NCI-H128 (cell line): ENCODE data around the gene POMT1.
"Not testable (repeated sequence)": the region's sequence is repeated elsewhere in the genome, so short reads cannot be mapped to it uniquely, and the experiment has no call there.

Experiments
- DNase-seq: peaks from one replicate; lab custom pipeline; 2025; ENCODE audit not compliant: unreplicated experiment; lab: John Stamatoyannopoulos, UW

POMT1 gene, protein sequence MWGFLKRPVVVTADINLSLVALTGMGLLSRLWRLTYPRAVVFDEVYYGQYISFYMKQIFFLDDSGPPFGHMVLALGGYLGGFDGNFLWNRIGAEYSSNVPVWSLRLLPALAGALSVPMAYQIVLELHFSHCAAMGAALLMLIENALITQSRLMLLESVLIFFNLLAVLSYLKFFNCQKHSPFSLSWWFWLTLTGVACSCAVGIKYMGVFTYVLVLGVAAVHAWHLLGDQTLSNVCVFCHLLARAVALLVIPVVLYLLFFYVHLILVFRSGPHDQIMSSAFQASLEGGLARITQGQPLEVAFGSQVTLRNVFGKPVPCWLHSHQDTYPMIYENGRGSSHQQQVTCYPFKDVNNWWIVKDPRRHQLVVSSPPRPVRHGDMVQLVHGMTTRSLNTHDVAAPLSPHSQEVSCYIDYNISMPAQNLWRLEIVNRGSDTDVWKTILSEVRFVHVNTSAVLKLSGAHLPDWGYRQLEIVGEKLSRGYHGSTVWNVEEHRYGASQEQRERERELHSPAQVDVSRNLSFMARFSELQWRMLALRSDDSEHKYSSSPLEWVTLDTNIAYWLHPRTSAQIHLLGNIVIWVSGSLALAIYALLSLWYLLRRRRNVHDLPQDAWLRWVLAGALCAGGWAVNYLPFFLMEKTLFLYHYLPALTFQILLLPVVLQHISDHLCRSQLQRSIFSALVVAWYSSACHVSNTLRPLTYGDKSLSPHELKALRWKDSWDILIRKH

DNA sequence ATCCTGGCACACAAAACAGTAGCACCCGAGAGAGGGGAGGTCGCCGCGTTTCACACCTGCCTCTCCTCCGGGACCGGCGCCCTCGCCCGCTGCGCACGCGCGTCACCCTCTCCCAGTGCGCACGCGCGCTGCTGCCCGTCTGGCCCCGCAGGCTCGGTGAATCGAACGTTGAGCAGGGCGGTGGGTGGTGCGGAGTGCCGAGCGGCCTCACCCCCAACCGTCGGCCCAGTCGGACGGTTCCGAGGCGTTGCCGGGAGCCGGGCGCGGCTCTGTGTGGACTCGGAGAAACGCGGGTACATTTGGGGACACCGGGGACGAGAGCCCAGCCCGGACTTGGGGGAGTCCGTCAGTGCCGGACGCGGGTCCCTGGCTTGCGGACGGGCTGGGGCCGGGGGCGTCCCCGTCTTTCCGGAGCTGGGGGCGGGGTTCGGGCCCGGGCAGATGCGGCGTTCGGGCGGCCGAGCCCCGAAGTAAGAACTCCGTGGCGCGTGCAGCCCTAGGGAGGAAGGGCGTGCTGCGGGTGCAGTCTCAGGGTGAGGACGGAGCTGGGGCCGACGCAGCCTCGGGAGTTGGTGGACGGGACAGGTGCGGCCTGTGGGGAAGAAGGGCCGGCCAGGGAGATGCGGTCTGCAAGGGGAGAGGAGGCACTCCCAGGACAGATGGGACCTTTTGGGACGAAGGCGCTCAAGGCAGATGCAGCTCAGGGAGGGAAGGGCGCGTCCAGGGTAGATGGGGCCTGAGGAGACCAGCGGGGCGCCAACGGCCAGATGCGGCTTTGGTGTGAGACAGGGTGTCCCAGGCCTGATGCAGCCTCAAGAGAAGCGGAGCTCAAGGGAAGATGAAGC lies at the start of gene POMT1:
POMT1 (plus strand) TSS at position 138 of the 845 bp plus-strand sequence. CDS start 1,301 bp downstream, outside the sequence.
- peak; percentile 90 for DNase-seq

DNA sequence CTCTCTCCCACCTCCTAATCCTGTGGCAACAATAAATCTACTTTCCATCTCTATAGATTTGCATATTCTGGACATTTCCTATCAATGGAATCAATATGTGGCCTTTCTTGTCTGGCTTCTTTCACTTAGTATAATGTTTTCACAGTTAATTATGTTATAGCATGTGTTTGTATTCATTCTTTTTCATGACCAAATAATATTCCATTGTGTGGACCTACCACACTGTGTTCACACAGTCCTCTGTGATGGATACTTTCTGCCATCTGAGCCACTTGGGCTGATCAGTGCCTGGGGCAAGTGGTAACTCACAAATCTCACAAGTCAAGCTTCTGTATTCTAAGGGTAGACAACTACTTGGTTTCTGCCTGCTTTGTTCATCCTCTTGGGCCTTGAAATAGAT lies 48.7 kb upstream of the POMT1 start:
- DNase-seq: no peak

DNA sequence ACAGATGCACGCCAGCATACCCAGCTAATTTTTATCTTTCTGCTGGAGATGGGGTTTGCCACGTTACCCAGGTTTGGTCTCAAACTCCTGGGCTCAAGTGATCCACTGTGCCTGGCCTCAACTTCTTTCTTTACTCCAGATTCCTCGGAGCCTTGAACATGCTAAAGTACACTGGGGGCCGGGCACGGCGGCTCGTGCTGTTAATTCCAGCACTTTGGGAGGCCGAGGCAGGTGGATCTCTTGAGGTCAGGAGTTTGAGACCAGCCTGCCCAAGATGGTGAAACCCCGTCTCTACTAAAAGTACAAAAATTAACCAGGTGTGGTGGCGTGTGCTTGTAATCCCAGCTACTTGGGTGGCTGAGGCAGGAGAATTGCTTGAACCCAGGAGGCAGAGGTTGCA lies 47.1 kb upstream of the POMT1 start:
- DNase-seq: not testable (repeated sequence)

DNA sequence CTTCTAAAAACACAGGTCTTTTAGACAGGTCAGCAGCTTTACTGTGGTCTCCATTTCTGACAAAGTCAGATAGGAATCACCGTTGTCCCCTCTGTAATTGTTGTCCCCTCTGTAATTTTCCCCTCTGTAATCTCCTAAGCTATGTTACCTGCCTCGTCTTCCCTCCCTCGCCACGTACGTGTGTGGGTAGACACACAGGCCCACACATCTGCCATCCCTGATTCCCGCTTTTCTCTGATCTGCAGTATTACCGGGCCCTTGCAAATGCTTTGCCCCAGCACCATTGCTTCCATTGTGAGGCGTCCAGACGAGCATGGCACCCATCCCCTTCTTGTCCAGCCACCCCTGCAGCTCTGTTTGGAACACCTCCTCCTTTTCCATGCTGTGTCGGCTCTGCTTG lies 45.0 kb upstream of the POMT1 start:
- DNase-seq: no peak

DNA sequence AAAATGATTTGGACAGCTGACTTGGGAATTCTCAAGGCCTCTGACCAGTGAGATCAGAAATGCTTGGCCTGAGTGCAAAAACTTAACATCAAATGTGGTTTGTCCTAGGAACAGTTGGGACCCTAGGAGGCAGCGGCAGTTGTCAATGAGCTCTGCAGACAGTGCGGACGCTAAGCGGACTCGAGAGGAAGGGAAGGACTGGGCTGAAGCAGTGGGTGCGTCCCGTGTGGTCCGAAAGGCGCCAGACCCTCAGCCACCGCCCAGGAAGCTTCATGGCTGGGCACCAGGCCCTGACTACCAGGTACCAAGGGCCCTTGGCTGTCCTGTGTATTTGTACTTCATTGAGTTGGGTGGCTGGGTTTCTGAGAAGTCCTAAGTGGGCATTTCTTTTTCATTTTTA lies 43.7 kb upstream of the POMT1 start:
- no peak for DNase-seq

DNA sequence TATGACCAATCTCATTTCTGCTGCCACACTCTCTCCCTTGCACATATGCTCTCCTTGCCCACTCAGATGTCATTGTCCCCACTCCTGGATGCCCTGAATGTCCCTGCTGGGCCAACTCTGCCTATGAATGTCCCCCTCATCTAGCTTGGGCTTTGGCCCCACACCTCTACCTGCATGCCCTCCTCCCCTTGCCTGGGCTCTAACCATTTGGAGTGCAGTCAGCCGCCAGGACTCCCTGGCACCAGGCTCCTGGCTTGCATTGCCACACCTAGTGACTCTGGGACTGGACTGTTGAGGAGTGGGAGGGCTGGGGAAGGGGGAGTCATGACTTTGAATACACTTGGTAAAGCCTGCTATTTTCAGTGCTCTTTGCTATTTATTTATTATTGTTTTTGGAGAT lies 41.6 kb upstream of the POMT1 start:
- DNase-seq: no peak

DNA sequence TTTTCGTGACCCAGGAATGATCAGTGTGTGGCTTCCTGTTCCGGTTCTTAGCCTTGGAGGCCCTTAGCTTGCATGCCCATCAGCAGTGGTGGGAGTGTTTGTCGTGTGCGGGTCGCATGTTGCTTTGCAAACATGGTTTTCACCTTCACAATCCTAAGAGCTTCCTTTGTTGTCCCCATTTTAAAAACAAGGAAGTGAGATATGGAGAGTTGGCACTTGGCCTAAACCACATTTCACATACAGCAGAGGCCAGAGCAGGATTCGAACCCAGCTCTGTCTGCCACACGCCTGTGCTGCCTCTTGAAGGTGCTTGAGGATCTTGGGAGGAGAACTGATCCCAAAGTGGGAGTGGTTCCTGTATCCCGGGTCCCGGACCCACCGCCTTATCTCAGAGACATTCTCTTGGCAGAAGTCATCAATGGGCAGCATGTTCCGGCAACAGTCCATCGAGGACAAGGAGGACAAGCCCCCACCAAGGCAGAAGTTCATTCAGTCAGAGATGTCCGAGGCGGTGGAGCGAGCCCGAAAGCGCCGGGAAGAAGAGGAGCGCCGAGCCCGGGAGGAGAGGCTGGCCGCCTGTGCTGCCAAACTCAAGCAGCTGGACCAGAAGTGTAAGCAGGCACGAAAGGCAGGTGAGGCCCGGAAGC lies 38.2 kb upstream of the POMT1 start:
- no peak for DNase-seq

DNA sequence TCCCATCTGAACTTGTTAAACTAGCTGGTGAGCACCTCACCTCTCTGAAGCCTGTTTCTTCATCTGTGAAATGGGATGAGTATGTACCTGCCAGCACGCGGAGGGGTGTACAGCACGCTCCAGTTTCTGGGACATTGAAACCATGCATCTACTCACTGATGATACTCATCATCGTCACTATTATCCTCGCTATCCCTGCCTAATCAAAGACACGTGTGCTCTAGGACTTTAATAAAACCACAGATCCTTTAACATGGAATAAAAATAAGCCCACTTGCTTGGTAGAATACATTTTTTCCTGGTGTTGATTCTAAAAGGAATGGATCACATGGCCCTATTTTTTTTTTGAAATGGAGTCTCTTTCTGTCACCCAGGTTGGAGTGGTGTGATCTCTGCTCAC lies 37.3 kb upstream of the POMT1 start:
- DNase-seq: no peak

DNA sequence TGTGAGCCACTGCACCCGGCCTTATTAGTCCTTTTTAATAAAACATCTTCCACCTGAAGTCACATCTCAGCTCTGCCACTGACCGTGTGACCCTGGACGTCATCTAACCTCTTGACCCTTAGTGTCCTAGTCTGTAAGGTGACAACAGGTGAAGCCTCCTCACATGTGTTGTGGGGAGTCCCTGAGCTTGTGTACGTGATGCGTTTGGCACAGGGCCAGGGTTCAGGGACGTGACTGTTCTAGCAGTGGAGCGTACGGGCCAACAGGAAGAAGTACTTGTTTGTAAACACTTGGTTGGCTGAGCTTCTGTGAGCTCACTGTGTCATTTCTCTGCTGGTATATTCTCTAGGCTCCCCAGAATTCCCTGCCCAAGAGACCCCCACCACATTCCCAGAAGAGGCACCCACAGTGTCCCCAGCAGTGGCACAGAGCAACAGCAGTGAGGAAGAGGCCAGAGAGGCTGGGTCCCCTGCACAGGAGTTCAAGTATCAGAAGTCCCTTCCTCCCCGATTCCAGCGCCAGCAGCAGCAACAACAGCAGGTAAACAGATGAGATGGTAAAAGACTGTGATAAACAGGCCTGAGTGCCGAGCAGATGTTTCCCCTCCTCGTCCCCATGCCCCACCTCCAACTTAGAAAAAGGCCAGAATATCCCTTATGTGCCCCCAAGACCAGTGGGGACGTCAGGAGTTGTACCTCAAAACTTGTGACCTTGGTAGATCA lies 35.3 kb upstream of the POMT1 start:
- no peak for DNase-seq

DNA sequence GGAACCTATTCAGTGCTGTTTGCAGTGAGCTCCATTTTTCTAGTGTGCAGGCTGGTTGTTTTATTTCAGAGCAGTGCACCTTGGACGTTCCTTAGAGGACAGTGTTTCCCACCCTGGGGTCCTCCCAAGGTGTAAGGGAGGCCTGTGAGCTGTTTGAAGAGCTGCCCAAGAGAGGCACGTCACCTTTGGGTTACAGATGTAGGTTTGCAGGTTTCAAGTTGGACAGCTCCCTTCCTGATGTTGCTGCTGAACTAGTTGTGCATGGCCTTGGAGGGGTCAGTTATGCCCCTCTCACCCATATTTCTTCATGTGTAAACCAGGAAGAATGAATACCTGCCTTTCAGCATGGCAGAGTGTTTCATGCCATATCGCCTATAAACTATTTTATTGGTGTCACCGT lies 34.7 kb upstream of the POMT1 start:
- DNase-seq: no peak

DNA sequence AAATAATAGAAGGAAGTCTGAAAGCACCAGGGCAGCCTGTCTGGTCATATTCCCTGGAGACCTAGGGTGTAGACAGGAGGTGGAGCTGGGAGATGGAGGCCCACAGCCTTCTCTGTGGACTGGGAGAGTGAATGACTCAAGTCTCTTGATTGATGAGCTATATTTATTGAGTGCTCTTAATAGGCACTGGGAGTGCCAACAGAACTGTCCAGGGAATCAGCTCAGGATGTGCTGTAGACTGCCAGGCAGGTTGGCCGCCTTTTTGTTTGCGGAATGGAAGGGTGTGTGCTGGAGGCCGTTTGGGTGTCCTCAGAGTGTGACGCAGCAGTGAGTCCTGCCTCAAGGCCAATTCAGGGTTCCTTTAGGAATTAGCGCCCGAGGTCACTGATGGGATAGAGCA lies 33.4 kb upstream of the POMT1 start:
- no peak for DNase-seq

DNA sequence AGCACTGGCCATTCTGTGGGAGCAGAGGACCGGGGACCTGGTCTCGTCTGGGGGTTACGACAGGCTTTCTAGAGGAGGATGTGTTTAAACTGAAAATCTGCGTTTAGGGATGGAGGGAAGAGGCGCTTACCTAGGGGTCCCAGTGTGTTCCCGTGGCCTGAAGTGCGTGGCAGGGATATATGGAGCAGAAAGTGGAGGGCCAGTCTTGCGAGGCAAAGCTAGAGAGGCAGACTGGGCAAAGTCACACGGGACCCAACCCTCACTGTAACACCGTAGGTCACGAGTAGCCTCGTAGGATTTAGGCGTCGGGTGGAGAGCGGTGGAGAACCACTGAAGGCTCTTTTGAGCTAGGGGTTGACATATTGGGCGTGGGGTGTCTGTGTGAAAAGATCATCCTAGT lies 32.8 kb upstream of the POMT1 start:
- DNase-seq: no peak

DNA sequence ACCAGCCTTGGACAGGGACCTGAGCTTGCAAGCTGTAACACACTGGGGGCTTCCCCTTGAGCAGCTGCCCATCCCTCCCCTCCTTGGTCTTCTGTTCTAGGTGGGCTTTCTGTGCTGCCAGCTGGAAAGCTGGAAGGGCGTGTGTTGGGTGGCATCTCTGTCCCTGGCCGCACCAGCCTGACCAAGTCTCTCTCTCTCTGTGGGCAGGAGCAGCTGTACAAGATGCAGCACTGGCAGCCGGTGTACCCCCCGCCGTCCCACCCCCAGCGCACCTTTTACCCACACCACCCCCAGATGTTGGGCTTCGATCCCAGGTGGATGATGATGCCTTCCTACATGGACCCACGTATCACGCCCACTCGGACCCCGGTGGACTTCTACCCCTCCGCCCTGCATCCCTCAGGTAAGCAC lies 32.1 kb upstream of the POMT1 start:
- DNase-seq: no peak

DNA sequence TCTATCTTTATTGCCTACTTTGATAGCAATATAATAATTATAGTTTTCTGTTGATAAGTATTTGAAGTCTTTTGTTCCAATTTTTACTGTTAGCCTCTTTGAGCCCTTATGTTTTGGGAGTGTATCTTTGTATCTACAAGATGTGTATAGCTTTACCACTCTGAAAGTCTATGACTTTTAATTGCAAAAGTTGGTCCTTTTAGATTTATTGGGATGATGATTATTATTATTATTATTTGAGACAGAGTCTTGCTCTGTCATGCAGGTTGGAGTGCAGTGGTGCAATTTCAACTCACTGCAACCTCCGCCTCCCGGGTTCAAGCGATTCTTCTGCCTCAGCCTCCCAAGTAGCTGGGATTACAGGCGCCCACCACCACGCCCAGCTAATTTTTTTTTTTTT lies 30.6 kb upstream of the POMT1 start:
- DNase-seq: not testable (repeated sequence)

DNA sequence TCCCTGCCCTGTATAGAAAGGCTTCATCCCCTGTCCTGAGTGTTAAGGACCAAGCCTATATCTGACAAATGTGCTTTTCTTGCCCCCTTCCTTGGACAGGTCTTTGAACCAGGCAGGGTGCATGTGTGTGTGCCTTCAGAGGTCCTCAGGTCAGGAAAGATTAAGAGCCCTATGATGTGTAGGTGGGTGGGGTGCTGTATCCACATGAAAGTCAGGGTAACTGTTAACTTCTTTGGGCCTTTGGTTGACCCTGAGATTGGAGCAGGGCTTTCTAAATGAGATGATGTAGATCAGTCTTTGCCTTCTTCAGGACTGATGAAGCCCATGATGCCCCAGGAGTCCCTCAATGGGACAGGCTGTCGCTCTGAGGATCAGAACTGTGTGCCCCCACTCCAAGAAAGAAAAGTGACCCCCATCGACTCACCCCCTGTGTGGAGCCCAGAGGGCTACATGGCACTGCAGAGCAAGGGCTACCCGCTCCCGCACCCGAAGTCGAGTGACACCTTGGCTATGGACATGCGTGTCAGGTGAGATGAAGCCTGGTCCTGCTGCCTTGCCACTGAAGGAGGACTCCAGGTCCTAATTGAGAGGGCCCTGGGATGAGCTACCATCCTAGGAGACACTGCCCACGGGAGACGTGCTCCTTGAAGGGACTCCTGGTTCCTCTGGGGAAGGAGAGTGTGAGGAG lies 29.4 kb upstream of the POMT1 start:
- DNase-seq: no peak

DNA sequence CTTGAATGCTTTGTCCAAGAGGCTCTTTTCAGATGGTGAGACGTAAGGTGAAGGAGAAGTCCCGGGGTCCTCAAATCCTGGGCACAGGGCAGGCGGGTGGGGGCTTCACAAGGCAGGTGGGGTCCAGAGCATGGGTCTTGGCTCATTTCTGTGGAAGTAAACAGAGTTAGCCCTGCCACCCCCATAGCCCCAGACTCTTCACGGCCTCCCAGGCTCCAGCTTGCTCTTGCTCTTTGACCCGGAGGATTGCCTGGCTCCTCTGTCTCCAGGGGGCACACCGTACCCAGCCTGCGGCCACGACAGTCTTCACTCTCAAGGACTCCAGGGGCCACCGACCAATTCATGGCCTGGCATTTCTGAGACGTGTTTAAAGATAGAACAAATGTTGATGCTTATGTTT lies 28.8 kb upstream of the POMT1 start:
- no peak for DNase-seq

DNA sequence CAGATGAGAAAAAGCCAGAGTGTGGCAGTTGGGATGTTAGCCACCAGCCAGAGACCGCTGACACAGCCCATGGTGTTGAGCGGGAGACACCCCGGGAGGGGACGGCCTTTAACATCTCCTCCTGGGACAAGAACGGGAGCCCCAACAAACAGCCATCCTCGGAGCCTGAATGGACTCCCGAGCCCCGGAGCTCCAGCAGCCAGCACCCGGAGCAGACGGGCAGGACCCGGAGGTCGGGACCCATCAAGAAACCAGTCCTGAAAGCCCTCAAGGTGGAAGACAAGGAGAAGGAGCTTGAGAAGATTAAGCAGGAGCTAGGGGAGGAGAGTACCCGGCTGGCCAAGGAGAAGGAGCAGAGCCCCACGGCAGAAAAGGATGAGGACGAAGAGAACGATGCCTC lies 28.0 kb upstream of the POMT1 start:
- no peak for DNase-seq

DNA sequence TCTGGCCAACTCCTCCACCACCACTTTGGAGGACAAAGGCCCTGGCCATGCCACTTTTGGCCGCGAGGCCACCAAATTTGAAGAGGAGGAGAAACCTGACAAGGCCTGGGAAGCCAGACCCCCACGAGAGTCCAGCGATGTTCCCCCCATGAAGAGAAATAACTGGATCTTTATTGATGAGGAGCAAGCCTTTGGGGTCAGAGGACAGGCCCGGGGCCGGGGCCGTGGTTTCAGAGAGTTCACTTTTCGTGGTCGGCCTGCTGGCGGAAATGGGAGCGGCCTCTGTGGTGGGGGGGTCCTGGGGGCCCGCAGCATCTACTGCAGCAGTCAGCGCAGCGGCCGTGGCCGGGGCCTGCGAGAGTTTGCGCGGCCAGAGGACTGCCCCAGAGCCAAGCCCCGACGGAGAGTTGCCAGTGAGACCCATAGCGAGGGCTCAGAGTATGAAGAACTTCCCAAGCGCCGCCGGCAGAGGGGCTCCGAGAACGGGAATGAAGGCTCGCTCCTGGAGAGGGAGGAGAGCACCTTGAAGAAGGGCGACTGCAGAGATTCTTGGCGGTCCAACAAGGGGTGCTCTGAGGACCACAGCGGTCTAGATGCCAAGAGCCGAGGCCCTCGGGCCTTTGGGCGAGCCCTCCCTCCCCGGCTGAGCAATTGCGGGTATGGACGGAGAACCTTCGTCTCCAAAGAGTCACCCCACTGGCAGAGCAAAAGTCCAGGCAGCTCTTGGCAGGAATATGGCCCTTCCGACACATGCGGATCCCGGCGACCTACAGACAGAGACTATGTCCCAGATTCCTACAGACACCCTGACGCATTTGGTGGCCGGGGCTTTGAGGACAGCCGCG lies 27.4 kb upstream of the POMT1 start:
- DNase-seq: no peak
